NCI-H1694 (cell line): Measurements from ENCODE around the gene SNHG17.
"Not testable (repeated sequence)": the region's sequence is repeated elsewhere in the genome, so short reads cannot be mapped to it uniquely, and the experiment has no call there.

Source experiments
- DNase-seq: peaks from one replicate; lab custom pipeline; 2025; lab: John Stamatoyannopoulos, UW

Gene SNHG17

GRCh38 chr20:38447251-38447661, 12.1 kb upstream of the SNHG17 start:
- no peak for DNase-seq

GRCh38 chr20:38446441-38447209, 11.5 kb upstream of the SNHG17 start:
- peak; percentile 79 for DNase-seq

GRCh38 chr20:38445901-38446425, 10.8 kb upstream of the SNHG17 start:
- no peak for DNase-seq

GRCh38 chr20:38445381-38445796, 10.3 kb upstream of the SNHG17 start:
- no peak for DNase-seq

GRCh38 chr20:38441916-38442315, 6.8 kb upstream of the SNHG17 start:
- no peak for DNase-seq

GRCh38 chr20:38441110-38441509, 6.0 kb upstream of the SNHG17 start:
- DNase-seq = not testable (repeated sequence)

GRCh38 chr20:38437796-38438195, 2.7 kb upstream of the SNHG17 start:
- DNase-seq = no peak

- DNase-seq = no peak
Measured at GRCh38 chr20:38435555-38435939, 419 bp upstream of the SNHG17 start.

GRCh38 chr20:38434301-38434741, 807 bp downstream of the SNHG17 start:
- no peak for DNase-seq

- DNase-seq = no peak
Measured at GRCh38 chr20:38433304-38433972, 1.7 kb downstream of the SNHG17 start.

- not testable (repeated sequence) for DNase-seq
Measured at GRCh38 chr20:38432870-38433269, 2.3 kb downstream of the SNHG17 start.

GRCh38 chr20:38432292-38432691, 2.8 kb downstream of the SNHG17 start:
- no peak for DNase-seq

GRCh38 chr20:38430679-38431325, 4.3 kb downstream of the SNHG17 start:
- no peak for DNase-seq

- DNase-seq = no peak
Measured at GRCh38 chr20:38429301-38429700, 5.8 kb downstream of the SNHG17 start.

- no peak for DNase-seq
Measured at GRCh38 chr20:38428800-38429199, 6.3 kb downstream of the SNHG17 start.

GRCh38 chr20:38427655-38428023, 7.5 kb downstream of the SNHG17 start:
- DNase-seq = no peak

- no peak for DNase-seq
Measured at GRCh38 chr20:38426006-38426897, 8.9 kb downstream of the SNHG17 start.

- DNase-seq = no peak
Measured at GRCh38 chr20:38424401-38424800, 10.7 kb downstream of the SNHG17 start.

GRCh38 chr20:38423541-38423940, 11.6 kb downstream of the SNHG17 start:
- DNase-seq = no peak

GRCh38 chr20:38421915-38422314, 13.2 kb downstream of the SNHG17 start:
- no peak for DNase-seq

GRCh38 chr20:38420388-38421085, 14.6 kb downstream of the SNHG17 start:
- DNase-seq = no peak
